ENCODE results near the gene PRKCQ. TPM values are rescaled to one million over a fixed set of nuclear protein-coding genes. Genes with fewer than 3 reads are reported as not detected.

The PRKCQ gene
- total and polyA plus RNA-seq, 7 donors = 6.6 to 76.3 (median 33.8) TPM

DNA sequence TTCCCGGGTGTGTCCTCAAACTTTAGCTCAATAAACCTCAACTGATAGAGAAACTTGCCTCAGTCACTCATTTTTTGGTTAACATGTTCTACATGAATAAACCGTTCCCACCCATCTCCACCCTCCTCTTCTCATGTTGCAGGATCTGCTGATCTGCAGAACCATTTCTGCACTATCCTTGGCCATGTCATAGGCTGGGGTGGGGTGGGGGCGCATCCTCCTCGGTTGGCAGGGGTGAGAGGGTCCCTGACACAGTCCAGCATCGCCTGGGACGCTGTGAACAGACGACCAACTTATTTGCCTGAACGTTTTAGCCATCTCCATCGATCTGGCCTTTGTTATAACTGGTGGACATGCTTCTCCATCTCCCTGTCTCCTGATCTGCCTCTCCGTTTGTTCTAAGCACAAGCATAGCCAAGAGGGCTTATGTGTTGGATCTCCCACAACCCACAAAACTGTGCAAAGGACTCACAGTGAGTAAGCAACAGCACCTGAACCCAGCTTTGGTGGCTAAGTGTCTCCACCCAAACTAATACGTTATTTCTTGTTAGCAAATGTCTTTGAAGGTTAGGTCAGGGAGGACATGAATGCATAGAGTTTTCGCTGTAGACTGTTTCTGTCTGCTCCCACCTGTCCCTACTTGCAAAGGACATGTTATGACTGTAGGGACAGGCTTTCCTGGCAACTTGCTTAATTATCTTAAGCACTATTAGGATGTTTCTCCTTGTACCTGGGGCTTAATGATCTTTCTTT lies 51.7 kb downstream of the PRKCQ start:
- Histone ChIP-seq H3K27ac (no peak overlapping the region), H3K9me3 (no peaks in the 10 kb centered on the region), H3K36me3 (ENCODE audit: insufficient read depth in 1 of 2, low read depth in 1 of 2) (no peaks in the 10 kb centered on the region), H3K4me3 (no peak overlapping the region), H3K4me1 (peaks cover 3% of the 10 kb centered on the region), H3K27me3 (ENCODE audit: insufficient read depth in 3 of 3, low read length in 2 of 3) (no peaks in the 10 kb centered on the region)
- WGBS, 3 donors = 85 to 91% (median 86%) methylated on average over 12 of the region's 12 CpGs
- intact Hi-C loops (cut with DNase I) = loop anchor here in 1 of 2 donors (5.0 kb wide), 1 partner anchor 34 kb away; no protein-coding TSS in a partner anchor
- TF ChIP-seq, protein P1, sequence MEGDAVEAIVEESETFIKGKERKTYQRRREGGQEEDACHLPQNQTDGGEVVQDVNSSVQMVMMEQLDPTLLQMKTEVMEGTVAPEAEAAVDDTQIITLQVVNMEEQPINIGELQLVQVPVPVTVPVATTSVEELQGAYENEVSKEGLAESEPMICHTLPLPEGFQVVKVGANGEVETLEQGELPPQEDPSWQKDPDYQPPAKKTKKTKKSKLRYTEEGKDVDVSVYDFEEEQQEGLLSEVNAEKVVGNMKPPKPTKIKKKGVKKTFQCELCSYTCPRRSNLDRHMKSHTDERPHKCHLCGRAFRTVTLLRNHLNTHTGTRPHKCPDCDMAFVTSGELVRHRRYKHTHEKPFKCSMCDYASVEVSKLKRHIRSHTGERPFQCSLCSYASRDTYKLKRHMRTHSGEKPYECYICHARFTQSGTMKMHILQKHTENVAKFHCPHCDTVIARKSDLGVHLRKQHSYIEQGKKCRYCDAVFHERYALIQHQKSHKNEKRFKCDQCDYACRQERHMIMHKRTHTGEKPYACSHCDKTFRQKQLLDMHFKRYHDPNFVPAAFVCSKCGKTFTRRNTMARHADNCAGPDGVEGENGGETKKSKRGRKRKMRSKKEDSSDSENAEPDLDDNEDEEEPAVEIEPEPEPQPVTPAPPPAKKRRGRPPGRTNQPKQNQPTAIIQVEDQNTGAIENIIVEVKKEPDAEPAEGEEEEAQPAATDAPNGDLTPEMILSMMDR (IDR thresholded peaks at IDR 0.05) = no peak
- DNase-seq (no peak), ATAC-seq (no peak)

DNA sequence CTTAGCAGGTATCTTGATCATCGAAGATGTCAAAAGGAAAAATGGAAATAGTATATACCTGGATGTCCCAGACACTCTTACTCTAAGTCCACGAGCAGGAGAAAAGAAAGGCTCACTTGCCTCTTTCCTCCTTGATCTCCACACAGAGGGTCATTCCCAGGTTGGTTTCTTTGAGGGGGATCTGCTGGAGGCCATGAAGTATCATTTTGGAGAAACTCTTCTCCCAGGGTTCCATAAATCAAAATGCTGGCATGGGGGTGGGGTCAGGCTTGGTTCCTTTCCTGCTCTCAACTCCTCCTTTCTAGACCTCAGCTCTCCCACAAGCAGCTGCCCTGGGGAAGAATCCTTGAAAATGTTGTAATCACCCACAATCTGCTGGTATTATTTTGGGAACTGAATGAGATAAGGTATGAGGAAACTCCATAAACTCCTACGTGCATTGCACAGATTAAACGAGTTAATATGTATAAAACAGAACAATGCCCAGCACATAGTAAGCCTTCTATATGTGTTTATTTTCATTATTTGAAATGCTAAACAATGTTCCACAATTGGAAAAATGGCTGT lies 54.4 kb downstream of the PRKCQ start:
- no peaks in the 10 kb centered on the region for H3K27me3 ChIP-seq (ENCODE audit: insufficient read depth in 3 of 3, low read length in 2 of 3)
- intact Hi-C loops (cut with DNase I) = loop anchor here in 1 of 2 donors (5.0 kb wide), 1 partner anchor 37 kb away; no protein-coding TSS in a partner anchor
- ATAC-seq (no peak), DNase-seq (no peak)
- no peaks in the 10 kb centered on the region for H3K9me3 ChIP-seq
- 89 to 92% (median 90%) methylated on average over 4 of the region's 4 CpGs for WGBS, 3 donors
- TF ChIP-seq, protein P1 (IDR thresholded peaks at IDR 0.05) = no peak
- no peak overlapping the region for H3K4me3 ChIP-seq
- H3K4me1 ChIP-seq = peaks cover 3% of the 10 kb centered on the region
- no peak overlapping the region for H3K27ac ChIP-seq
- no peaks in the 10 kb centered on the region for H3K36me3 ChIP-seq (ENCODE audit: insufficient read depth in 1 of 2, low read depth in 1 of 2)

DNA sequence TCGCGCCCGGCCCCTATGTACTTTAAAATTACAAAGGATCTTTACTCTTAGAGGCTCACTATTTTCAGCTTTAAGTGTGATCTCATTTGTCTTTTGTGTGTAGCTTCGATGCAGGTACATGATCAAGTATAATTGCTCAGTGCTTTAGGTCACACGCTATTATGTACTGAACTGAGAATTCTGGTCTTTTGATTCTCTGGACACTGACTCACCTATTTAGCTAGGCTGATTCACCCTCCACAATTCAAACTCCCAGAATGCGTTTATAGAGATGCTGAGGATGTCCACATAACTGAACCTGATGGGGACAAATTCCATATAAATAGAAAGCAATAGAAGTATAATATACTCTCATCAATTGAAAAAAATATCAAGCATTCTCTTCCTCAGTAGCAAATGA lies 57.8 kb downstream of the PRKCQ start:
- Histone ChIP-seq H3K27ac (no peak overlapping the region), H3K4me3 (no peak overlapping the region), H3K4me1 (peaks cover 4% of the 10 kb centered on the region), H3K27me3 (ENCODE audit: insufficient read depth in 3 of 3, low read length in 2 of 3) (no peaks in the 10 kb centered on the region), H3K9me3 (no peaks in the 10 kb centered on the region), H3K36me3 (ENCODE audit: insufficient read depth in 1 of 2, low read depth in 1 of 2) (no peaks in the 10 kb centered on the region)
- no peak for ATAC-seq
- TF ChIP-seq, protein P1 (IDR thresholded peaks at IDR 0.05) = no peak
- intact Hi-C loops (cut with DNase I) = no loop called here
- DNase-seq = no peak
- WGBS, 3 donors = 93 to 97% (median 94%) methylated on average over 6 of the region's 6 CpGs

DNA sequence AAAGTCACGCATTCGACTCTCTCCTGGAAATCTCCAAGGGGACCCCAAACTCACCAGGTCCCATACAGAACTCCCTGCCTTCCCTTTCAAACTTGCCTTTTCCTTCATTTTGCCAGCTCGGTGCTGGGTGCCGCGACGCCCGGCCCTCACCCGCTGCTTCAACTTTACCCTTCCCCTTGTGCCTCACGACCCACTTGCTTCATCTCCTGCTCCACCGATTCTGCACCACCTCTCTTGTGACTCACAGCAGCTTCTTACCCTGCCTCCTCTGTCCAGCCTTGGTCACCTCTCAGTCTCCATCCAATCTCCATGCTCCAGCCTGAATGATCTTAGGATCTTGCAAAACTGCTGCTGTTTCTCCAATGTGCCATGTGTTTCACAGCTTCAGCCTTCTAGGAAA lies 59.9 kb downstream of the PRKCQ start:
- no peak for ATAC-seq
- H3K4me1 ChIP-seq = peaks cover 21% of the 10 kb centered on the region
- TF ChIP-seq, protein P1 (IDR thresholded peaks at IDR 0.05) = no peak
- H3K27ac ChIP-seq = no peak overlapping the region
- intact Hi-C loops (cut with DNase I) = no loop called here
- no peaks in the 10 kb centered on the region for H3K36me3 ChIP-seq (ENCODE audit: insufficient read depth in 1 of 2, low read depth in 1 of 2)
- WGBS, 3 donors = 93 to 94% (median 94%) methylated on average over 10 of the region's 10 CpGs
- DNase-seq = no peak
- no peak overlapping the region for H3K4me3 ChIP-seq
- H3K27me3 ChIP-seq (ENCODE audit: insufficient read depth in 3 of 3, low read length in 2 of 3) = no peaks in the 10 kb centered on the region
- no peaks in the 10 kb centered on the region for H3K9me3 ChIP-seq
